SK-N-SH (cell line): Measurements from ENCODE around the gene BRMS1. TPM values are rescaled to one million over a fixed set of nuclear protein-coding genes. Genes with fewer than 3 reads are reported as not detected.

Experiments
- CTCF ChIA-PET: fragments of 300-600, 350-600 bp; formaldehyde crosslinking; extraction: SDS; loops from one replicate; lab custom pipeline; 2021; lab: Yijun Ruan, JAX
- POLR2A ChIA-PET: fragments of 350-600 bp; sonication (Branson Sonifier 250); formaldehyde crosslinking; extraction: SDS; loops from one replicate; lab custom pipeline; 2020; ENCODE audit warnings: antibody characterized with exemption, inconsistent platforms; lab: Yijun Ruan, JAX
- DNase-seq: peaks from one replicate; pipeline ENCODE4 v3.0.0; 2012
- H2AFZ ChIP-seq: fragments of 200-600 bp; sonication (generic); 2 replicates; pipeline ENCODE4 v1.8.1; 2016; ENCODE audit warnings: antibody characterized with exemption, mild to moderate bottlenecking, low read depth
- H3F3A ChIP-seq: fragments of 200-600 bp; sonication (generic); replicated peaks from 2 replicates; pipeline ENCODE3; 2016; ENCODE audit warnings: antibody characterized with exemption, mild to moderate bottlenecking; ENCODE audit not compliant: insufficient read depth
- H3K27ac ChIP-seq, 2 experiments: fragments of 200-500 bp in 1 of 2; fragments of 200-600 bp in 1 of 2; sonication (Bioruptor generic) in 1 of 2; sonication (generic), shearing (Covaris generic) in 1 of 2; 2 replicates each; pipeline versions ENCODE4 v1.5.1 to v1.6.1; 2014 to 2016; ENCODE audit warnings: low read depth in 2 of 2, inconsistent platforms in 1 of 2, low read length in 1 of 2, mild to moderate bottlenecking in 1 of 2, mixed read lengths in 1 of 2
- H3K27me3 ChIP-seq: fragments of 200-600 bp; sonication (generic), shearing (Covaris generic); 2 replicates; pipeline ENCODE4 v1.6.1; 2016; ENCODE audit warnings: mixed run types; ENCODE audit not compliant: insufficient read depth
- H3K36me3 ChIP-seq, 2 experiments: fragments of 200-500 bp in 1 of 2; fragments of 200-600 bp in 1 of 2; sonication (Bioruptor generic) in 1 of 2; sonication (generic) in 1 of 2; replicated peaks in 1 of 2; 2 replicates each; pipeline versions ENCODE3 to v1.5.1; 2014 to 2016; ENCODE audit warnings: low read length in 1 of 2, mild to moderate bottlenecking in 1 of 2; ENCODE audit not compliant: insufficient read depth in 2 of 2, control insufficient read depth in 1 of 2
- H3K4me1 ChIP-seq, 2 experiments: fragments of 200-500 bp in 1 of 2; fragments of 200-600 bp in 1 of 2; sonication (Bioruptor generic) in 1 of 2; sonication (generic), shearing (Covaris generic) in 1 of 2; 2 replicates each; pipeline versions ENCODE4 v1.5.1 to v1.6.1; 2014 to 2016; ENCODE audit warnings: low read depth in 1 of 2, low read length in 1 of 2, mixed run types in 1 of 2; ENCODE audit not compliant: insufficient read depth in 2 of 2, control insufficient read depth in 1 of 2
- H3K4me2 ChIP-seq: fragments of 200-600 bp; sonication (generic), shearing (Covaris generic); 2 replicates; pipeline ENCODE4 v1.6.1; 2017; ENCODE audit warnings: mixed run types
- H3K4me3 ChIP-seq, 2 experiments: fragments of 200-500 bp in 1 of 2; fragments of 200-600 bp in 1 of 2; sonication (Bioruptor generic) in 1 of 2; sonication (generic), shearing (Covaris generic) in 1 of 2; 2 replicates each; pipeline versions ENCODE4 v1.5.1 to v1.8.1; 2014 to 2016; ENCODE audit warnings: low read depth in 2 of 2, inconsistent platforms in 1 of 2, low read length in 1 of 2, mild to moderate bottlenecking in 1 of 2, mixed read lengths in 1 of 2, moderate library complexity in 1 of 2
- H3K79me2 ChIP-seq: fragments of 200-600 bp; sonication (generic); 2 replicates; pipeline ENCODE4 v1.8.1; 2017; ENCODE audit warnings: mild to moderate bottlenecking; ENCODE audit not compliant: insufficient read depth
- H3K9ac ChIP-seq: fragments of 200-600 bp; sonication (generic); 2 replicates; pipeline ENCODE4 v1.6.1; 2017; ENCODE audit warnings: mixed run types
- H3K9me2 ChIP-seq: fragments of 200-600 bp; sonication (generic); 2 replicates; pipeline ENCODE4 v1.6.1; 2017; ENCODE audit warnings: mixed run types
- H3K9me3 ChIP-seq: fragments of 200-600 bp; sonication (generic); 2 replicates; pipeline ENCODE4 v1.6.1; 2017; ENCODE audit warnings: mixed run types, mild to moderate bottlenecking, moderate library complexity
- H4K20me1 ChIP-seq: fragments of 200-600 bp; sonication (generic); 2 replicates; pipeline ENCODE4 v1.6.1; 2017; ENCODE audit warnings: mild to moderate bottlenecking, mixed run types; ENCODE audit not compliant: insufficient read depth
- CHD2 ChIP-seq: fragments of 150-350 bp; IDR thresholded peaks from 2 replicates; pipeline ENCODE4 v1.6.1; 2018; ENCODE audit warnings: low read length; ENCODE audit not compliant: partially characterized antibody
- ELF1 ChIP-seq: IDR thresholded peaks from 2 replicates; pipeline ENCODE4 v1.4.0; 2012
- EP300 ChIP-seq, 2 experiments: IDR thresholded peaks; 2 replicates each; pipeline versions ENCODE4 v1.4.0 to v1.6.1; 2012; ENCODE audit warnings: borderline replicate concordance in 1 of 2, low read depth in 1 of 2, low read length in 1 of 2
- EZH2phosphoT487 ChIP-seq: fragments of 200-600 bp; sonication (generic); IDR thresholded peaks from 2 replicates; pipeline ENCODE4 v1.6.1; 2017; ENCODE audit warnings: low read depth, mixed run types, mild to moderate bottlenecking, antibody characterized with exemption, moderate library complexity, borderline replicate concordance
- FOSL2 ChIP-seq: IDR thresholded peaks from 2 replicates; pipeline ENCODE4 v1.4.0; 2012; ENCODE audit warnings: low read depth, mild to moderate bottlenecking, moderate library complexity, borderline replicate concordance
- FOXJ3 ChIP-seq: sonication (generic); formaldehyde crosslinking; IDR thresholded peaks from 2 replicates; pipeline ENCODE4 v1.5.1; 2020; ENCODE audit warnings: mild to moderate bottlenecking, missing genetic modification reagents
- GABPA ChIP-seq: IDR thresholded peaks from 2 replicates; pipeline ENCODE4 v1.4.0; 2012; ENCODE audit warnings: low read depth, mild to moderate bottlenecking
- GATA2 ChIP-seq: sonication (generic); formaldehyde crosslinking; IDR thresholded peaks from 2 replicates; pipeline ENCODE4 v1.5.0; 2020; ENCODE audit warnings: mild to moderate bottlenecking, missing genetic modification reagents
- JUND ChIP-seq: IDR thresholded peaks from 2 replicates; pipeline ENCODE4 v1.4.0; 2012
- MEF2A ChIP-seq: IDR thresholded peaks from 2 replicates; pipeline ENCODE4 v1.4.0; 2012; ENCODE audit warnings: low read depth, borderline replicate concordance
- MXI1 ChIP-seq: IDR thresholded peaks from 2 replicates; pipeline ENCODE4 v1.6.1; 2012; ENCODE audit warnings: mild to moderate bottlenecking, low read depth, low read length, improper control_type of control experiment
- NFIC ChIP-seq: IDR thresholded peaks from 2 replicates; pipeline ENCODE4 v1.4.0; 2012; ENCODE audit warnings: borderline replicate concordance
- NRF1 ChIP-seq: IDR thresholded peaks from 2 replicates; pipeline ENCODE4 v1.6.1; 2012; ENCODE audit warnings: low read depth, mild to moderate bottlenecking, low read length
- PBX3 ChIP-seq: IDR thresholded peaks from 2 replicates; pipeline ENCODE4; 2012
- POLR2AphosphoS5 ChIP-seq: IDR thresholded peaks from 2 replicates; pipeline ENCODE4 v1.6.1; 2012; ENCODE audit warnings: low read depth, low read length
- RFX5 ChIP-seq: IDR thresholded peaks from 2 replicates; pipeline ENCODE4 v1.6.1; 2012; ENCODE audit warnings: mild to moderate bottlenecking, improper control_type of control experiment, low read length
- RXRA ChIP-seq: IDR thresholded peaks from 2 replicates; pipeline ENCODE4 v1.4.0; 2012; ENCODE audit warnings: low read depth, mild to moderate bottlenecking, borderline replicate concordance
- SIN3A ChIP-seq: IDR thresholded peaks from 2 replicates; pipeline ENCODE4 v1.6.1; 2012; ENCODE audit warnings: low read depth, mild to moderate bottlenecking, low read length, moderate library complexity, borderline replicate concordance
- TAF1 ChIP-seq: IDR thresholded peaks from 2 replicates; pipeline ENCODE4 v1.6.1; 2012; ENCODE audit warnings: low read depth, mild to moderate bottlenecking, low read length, moderate library complexity, borderline replicate concordance
- TEAD4 ChIP-seq: IDR thresholded peaks from 2 replicates; pipeline ENCODE4 v1.4.0; 2012; ENCODE audit warnings: mild to moderate bottlenecking, borderline replicate concordance; ENCODE audit not compliant: insufficient read depth
- YY1 ChIP-seq: IDR thresholded peaks from 2 replicates; pipeline ENCODE4 v1.4.0; 2012; ENCODE audit warnings: low read depth, mild to moderate bottlenecking
- ZBTB33 ChIP-seq: IDR thresholded peaks from 2 replicates; pipeline ENCODE4 v1.4.0; 2012; ENCODE audit warnings: low read depth, borderline replicate concordance
- WGBS: methylation state at CpG from one replicate; pipeline ENCODE4 v1.1.6; 2017; ENCODE audit warnings: low lambda C conversion rate; 5-methylcytosine and 5-hydroxymethylcytosine counted together
- polyA plus RNA-seq, 3 experiments: library from polyadenylated mRNA; depleted of rRNA; stranded (reverse); fragments of >200 nt; gene quantifications; 2 replicates each; pipeline ENCODE4 v1.2.3, GENCODE V29; 2012
- TF ChIP-seq, protein P1 (sequence below): fragments of 150-350 bp; IDR thresholded peaks from 2 replicates; pipeline ENCODE4 v1.6.1; 2016; ENCODE audit warnings: mild to moderate bottlenecking, low read depth, low read length
- TF ChIP-seq, protein P2 (sequence below): IDR thresholded peaks from 2 replicates; pipeline ENCODE4 v1.4.0; 2012; ENCODE audit warnings: low read depth, borderline replicate concordance
- TF ChIP-seq, protein P3 (sequence below): IDR thresholded peaks from 2 replicates; pipeline ENCODE4 v1.4.0; 2012; ENCODE audit warnings: low read depth
- TF ChIP-seq, protein P4 (sequence below): fragments of 150-350 bp; IDR thresholded peaks from 2 replicates; pipeline ENCODE4 v1.6.1; 2017; ENCODE audit warnings: antibody characterized with exemption, low read length, low read depth, borderline replicate concordance

Gene BRMS1
- polyA plus RNA-seq, 1 of the 3 experiments (the other 2 are of a cell fraction) = 70.0 TPM

DNA sequence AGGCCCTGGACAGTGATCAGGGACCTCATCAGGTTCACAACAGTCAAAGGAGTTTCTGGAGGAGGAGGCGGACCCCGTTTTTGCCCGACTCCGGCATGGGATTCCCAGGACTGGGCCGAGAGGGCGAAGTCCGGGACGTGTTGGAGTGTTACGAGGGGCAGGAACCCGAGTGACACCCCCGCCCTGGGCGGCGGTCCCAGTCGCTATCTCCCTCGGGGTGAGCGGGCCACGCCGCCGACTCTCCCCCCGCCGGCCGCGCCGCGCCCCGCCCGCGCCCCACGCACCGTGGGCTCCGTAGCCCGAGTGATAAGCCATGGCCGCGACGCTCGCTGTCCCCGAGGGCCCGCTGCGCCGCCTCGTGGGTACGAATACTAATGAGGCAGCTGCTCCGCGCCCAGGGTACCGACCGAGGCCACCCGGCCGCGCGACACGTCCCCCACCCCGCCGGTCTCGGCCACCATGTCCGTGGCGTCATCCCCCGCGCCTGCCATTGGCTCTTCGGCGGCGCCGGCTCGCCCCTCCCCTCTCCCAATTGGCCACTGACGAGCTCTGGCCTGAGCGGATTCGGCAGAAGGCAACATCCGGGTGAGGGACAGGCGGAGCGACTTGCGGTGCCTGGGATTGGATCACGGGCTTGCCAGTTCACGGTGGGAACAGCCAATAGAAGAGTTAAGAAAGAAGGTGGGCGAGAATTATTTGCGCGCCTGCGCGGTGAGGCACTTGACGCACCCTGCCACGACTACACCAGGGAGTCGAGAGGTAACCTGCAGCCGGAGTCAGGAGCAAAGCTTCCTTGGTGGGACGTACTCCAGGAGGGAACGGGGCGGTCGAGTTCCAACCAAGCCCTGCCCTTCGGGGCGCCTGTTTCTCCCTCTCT, 56.0 kb downstream of the BRMS1 start, which contains the start of gene YIF1A:
YIF1A (minus strand) TSS at position 473 of the 877 bp plus-strand sequence; CDS start at position 315, 158 bp downstream.
- Histone ChIP-seq H3K9me2 (no peaks in the 10 kb centered on the region), H3K9ac (peak within 1 kb of the TSS; percentile 86), H3K4me1 (peaks cover 7 to 36% of the 10 kb centered on the region in 2 experiments; a peak in 2 of 4 replicates), H3K27ac (peak within 1 kb of the TSS; percentile 93 to 97), H3F3A (peaks cover 9% of the 10 kb centered on the region), H3K36me3 (peaks cover 0 to 25% of the 10 kb centered on the region in 2 experiments), H3K4me3 (peak within 1 kb of the TSS; percentile 88 to 90), H2AFZ (peak within 1 kb of the TSS; percentile 55; the same call in 1 of the 2 replicates), H4K20me1 (0 out of 2 replicates have a peak, but pooled peaks cover 2% of the 10 kb centered on the region), H3K79me2 (peaks cover 37% of the 10 kb centered on the region; the same call in 1 of the 2 replicates), H3K4me2 (peak within 1 kb of the TSS; percentile 99), H3K27me3 (no peaks in the 10 kb centered on the region), H3K9me3 (no peaks in the 10 kb centered on the region)
- DNase-seq = peak; percentile 98
- WGBS = under 1% methylated on average over 41 of the region's 87 CpGs
- CTCF ChIA-PET = interaction anchor here (0.6 to 6.2 kb wide), 10 partner anchors 10 to 141 kb away, joined by 3 to 63 read pairs (median 3); partner anchors contain the start of genes CNIH2, RAB1B and RIN1
- POLR2A ChIA-PET = interaction anchor here (0.6 to 4.2 kb wide), 15 partner anchors 8 to 239 kb away, joined by 3 to 19 read pairs (median 3); partner anchors contain the start of genes CD248, CNIH2 and RIN1
- TF ChIP-seq TEAD4 (no peak), TAF1 (peak; percentile 78), MXI1 (peak; percentile 67; the same call in 1 of the 2 replicates), MEF2A (no peak), PBX3 (peak; percentile 99), FOSL2 (no peak), ELF1 (peak; percentile 69), GABPA (peak; percentile 80), RXRA (no peak), YY1 (peak; percentile 86), EZH2phosphoT487 (no peak), CHD2 (peak; percentile 89), JUND (no peak), EP300 (IDR thresholded peaks at IDR 0.05; ENCODE audit: borderline replicate concordance in 1 of 2, low read depth in 1 of 2, low read length in 1 of 2) (no peak), POLR2AphosphoS5 (peak; percentile 59), NFIC (no peak), NRF1 (peak; percentile 78), GATA2 (CRISPR knock-in tag) (no peak), SIN3A (no peak), FOXJ3 (CRISPR knock-in tag) (no peak), ZBTB33 (no peak), RFX5 (peak; percentile 74)
- TF ChIP-seq, protein P1, sequence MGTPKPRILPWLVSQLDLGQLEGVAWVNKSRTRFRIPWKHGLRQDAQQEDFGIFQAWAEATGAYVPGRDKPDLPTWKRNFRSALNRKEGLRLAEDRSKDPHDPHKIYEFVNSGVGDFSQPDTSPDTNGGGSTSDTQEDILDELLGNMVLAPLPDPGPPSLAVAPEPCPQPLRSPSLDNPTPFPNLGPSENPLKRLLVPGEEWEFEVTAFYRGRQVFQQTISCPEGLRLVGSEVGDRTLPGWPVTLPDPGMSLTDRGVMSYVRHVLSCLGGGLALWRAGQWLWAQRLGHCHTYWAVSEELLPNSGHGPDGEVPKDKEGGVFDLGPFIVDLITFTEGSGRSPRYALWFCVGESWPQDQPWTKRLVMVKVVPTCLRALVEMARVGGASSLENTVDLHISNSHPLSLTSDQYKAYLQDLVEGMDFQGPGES = peak; percentile 88
- TF ChIP-seq, protein P2, sequence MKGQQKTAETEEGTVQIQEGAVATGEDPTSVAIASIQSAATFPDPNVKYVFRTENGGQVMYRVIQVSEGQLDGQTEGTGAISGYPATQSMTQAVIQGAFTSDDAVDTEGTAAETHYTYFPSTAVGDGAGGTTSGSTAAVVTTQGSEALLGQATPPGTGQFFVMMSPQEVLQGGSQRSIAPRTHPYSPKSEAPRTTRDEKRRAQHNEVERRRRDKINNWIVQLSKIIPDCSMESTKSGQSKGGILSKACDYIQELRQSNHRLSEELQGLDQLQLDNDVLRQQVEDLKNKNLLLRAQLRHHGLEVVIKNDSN = no peak
- TF ChIP-seq, protein P3, sequence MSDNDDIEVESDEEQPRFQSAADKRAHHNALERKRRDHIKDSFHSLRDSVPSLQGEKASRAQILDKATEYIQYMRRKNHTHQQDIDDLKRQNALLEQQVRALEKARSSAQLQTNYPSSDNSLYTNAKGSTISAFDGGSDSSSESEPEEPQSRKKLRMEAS = peak; percentile 58
- TF ChIP-seq, protein P4, sequence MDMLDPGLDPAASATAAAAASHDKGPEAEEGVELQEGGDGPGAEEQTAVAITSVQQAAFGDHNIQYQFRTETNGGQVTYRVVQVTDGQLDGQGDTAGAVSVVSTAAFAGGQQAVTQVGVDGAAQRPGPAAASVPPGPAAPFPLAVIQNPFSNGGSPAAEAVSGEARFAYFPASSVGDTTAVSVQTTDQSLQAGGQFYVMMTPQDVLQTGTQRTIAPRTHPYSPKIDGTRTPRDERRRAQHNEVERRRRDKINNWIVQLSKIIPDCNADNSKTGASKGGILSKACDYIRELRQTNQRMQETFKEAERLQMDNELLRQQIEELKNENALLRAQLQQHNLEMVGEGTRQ = no peak
